BJ (cell line): ENCODE measurements around the gene SF3A2. TPM values are rescaled to one million over a fixed set of nuclear protein-coding genes. Genes with fewer than 3 reads are reported as not detected.
A peak's percentile ranks its signal among the peaks of the same experiment; 100 is the strongest.

Experiments used
- CTCF ChIA-PET: fragments of 350-600 bp; formaldehyde crosslinking; extraction: SDS; loops from one replicate; lab custom pipeline; 2021; ENCODE audit warnings: antibody characterized with exemption, inconsistent platforms; lab: Yijun Ruan, JAX
- POLR2A ChIA-PET: fragments of 300-600 bp; sonication (Branson Sonifier 250); formaldehyde crosslinking; extraction: SDS; loops from one replicate; lab custom pipeline; 2021; ENCODE audit warnings: antibody characterized with exemption; lab: Charles Lee
- DNase-seq: peaks from one replicate; pipeline ENCODE4 v3.0.0-alpha.2; 2011; ENCODE audit warnings: low read depth
- H3K27me3 ChIP-seq: 2 replicates; pipeline ENCODE4 v1.6.0; 2011; ENCODE audit warnings: low read length; ENCODE audit not compliant: control insufficient read depth, insufficient read depth
- H3K36me3 ChIP-seq: 2 replicates; pipeline ENCODE4 v1.5.1; 2011; ENCODE audit warnings: low read length; ENCODE audit not compliant: control insufficient read depth, insufficient read depth
- H3K4me3 ChIP-seq: 2 replicates; pipeline ENCODE4 v1.5.1; 2011; ENCODE audit warnings: low read depth, mild to moderate bottlenecking, control low read depth, low read length
- polyA plus RNA-seq: library from polyadenylated mRNA; depleted of rRNA; stranded (reverse); fragments of >200 nt; gene quantifications from 2 replicates; pipeline ENCODE4 v1.2.3, GENCODE V29; 2011
- TF ChIP-seq, protein P1 (sequence below): IDR thresholded peaks from 2 replicates; pipeline ENCODE4 v1.5.1; 2011; ENCODE audit warnings: low read depth, mild to moderate bottlenecking, control low read depth, inconsistent platforms, low read length, moderate library complexity; ENCODE audit not compliant: insufficient read depth

The SF3A2 gene
- polyA plus RNA-seq, 1 experiment, result 12.2 TPM

DNA sequence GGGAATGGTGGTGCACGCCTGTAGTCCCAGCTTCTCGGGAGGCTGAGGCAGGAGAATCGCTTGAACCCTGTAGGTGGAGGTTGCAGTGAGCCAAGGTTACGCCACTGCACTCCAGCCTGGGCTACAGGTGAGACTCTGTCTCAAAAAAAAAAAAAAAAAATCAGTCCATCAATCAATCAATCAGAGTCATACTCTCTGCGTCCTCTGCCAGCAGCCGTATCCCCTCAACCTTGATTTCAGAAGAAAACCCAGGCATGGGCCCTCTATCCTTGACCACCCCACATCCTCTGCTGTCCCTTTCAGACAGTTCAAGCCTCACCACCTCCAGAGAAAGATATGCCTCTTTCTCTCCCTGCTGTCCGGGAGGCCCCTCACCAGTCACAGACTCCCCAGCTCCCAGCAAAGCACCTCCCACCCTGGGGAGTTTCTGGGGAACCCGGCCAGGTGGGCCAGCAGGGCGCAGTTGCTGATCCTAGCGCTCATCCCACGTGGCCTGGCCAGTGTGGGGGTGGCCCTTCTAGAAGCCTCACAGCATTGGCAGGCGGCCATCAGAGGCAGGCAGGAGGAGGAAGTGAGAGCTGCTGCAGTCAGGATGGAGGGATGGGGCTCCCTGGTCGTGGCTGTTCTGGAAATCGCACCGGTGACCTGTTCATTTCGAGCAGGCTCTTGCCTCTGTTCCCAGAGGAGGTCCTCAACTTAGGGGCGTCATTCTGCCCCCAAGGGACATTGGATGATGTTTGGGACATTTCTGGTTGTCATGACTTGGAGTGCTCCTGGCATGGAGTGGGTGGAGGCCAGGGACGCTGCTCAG lies 29.8 kb downstream of the SF3A2 start:
- CTCF ChIA-PET, result interaction anchor here (0.7 kb wide), 1 partner anchor 21 kb away, joined by 5 read pairs; no protein-coding TSS in a partner anchor
- H3K4me3 ChIP-seq, result no peak overlapping the region
- TF ChIP-seq, protein P1, sequence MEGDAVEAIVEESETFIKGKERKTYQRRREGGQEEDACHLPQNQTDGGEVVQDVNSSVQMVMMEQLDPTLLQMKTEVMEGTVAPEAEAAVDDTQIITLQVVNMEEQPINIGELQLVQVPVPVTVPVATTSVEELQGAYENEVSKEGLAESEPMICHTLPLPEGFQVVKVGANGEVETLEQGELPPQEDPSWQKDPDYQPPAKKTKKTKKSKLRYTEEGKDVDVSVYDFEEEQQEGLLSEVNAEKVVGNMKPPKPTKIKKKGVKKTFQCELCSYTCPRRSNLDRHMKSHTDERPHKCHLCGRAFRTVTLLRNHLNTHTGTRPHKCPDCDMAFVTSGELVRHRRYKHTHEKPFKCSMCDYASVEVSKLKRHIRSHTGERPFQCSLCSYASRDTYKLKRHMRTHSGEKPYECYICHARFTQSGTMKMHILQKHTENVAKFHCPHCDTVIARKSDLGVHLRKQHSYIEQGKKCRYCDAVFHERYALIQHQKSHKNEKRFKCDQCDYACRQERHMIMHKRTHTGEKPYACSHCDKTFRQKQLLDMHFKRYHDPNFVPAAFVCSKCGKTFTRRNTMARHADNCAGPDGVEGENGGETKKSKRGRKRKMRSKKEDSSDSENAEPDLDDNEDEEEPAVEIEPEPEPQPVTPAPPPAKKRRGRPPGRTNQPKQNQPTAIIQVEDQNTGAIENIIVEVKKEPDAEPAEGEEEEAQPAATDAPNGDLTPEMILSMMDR, result no peak

DNA sequence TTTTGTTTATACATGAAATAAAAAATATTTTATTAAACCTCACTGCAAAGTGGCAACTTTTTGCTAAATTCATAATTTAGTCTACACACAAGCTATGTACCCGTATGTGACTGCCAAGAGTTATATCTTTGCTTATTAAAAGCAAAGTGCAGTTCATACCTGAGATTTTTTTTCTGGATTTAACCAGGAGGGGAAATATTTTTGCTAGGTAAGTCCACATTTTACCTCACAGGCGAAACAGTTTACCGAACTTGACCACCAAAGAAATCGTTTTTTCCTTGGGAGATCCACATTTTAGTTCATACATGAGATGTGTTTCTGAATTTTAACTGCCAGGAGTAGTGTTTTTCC lies 31.8 kb downstream of the SF3A2 start:
- H3K4me3 ChIP-seq, result no peak overlapping the region
- H3K27me3 ChIP-seq, result no peaks in the 10 kb centered on the region
- TF ChIP-seq, protein P1, result no peak
- POLR2A ChIA-PET, result interaction anchor here (1.0 kb wide), 1 partner anchor 9 kb away, joined by 4 read pairs; no protein-coding TSS in a partner anchor
- CTCF ChIA-PET, result no interaction called here
- H3K36me3 ChIP-seq, result peaks cover 11% of the 10 kb centered on the region
- no peak for DNase-seq

More for the DNA sequence above, 29.8 kb downstream of the SF3A2 start:
- POLR2A ChIA-PET, result interaction anchor here (0.5 kb wide), 1 partner anchor 8 kb away, joined by 6 read pairs; no protein-coding TSS in a partner anchor
- DNase-seq, result no peak
- Histone ChIP-seq H3K27me3 (no peaks in the 10 kb centered on the region), H3K36me3 (peaks cover under 1% of the 10 kb centered on the region; the same call in 1 of the 2 replicates)

DNA sequence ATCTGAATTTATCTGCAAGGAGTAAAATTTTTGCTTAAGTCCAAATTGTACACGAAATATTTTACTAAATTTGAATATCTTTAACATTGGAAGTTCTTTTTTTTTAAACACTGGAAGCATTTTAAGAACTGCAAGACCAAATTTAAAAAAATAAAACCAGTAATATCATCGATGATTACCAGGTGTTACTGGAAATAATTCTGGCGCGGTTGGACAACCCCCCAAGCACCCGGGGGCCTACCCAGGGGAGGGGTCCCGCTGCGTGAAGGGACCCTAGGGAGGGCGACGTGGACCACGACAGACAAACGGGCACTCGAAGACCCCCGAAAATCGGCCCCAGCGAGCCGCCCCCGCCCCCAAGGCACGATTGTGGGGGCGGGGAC lies 32.2 kb downstream of the SF3A2 start:
- H3K4me3 ChIP-seq, result peak overlapping the region; percentile 70
- no peak for DNase-seq
- ChIA-PET CTCF (no interaction called here), POLR2A (interaction anchor here (1.0 kb wide), 1 partner anchor 8 kb away, joined by 4 read pairs; no protein-coding TSS in a partner anchor)
- TF ChIP-seq, protein P1, result no peak
- H3K27me3 ChIP-seq, result no peaks in the 10 kb centered on the region
- peaks cover 12% of the 10 kb centered on the region for H3K36me3 ChIP-seq

DNA sequence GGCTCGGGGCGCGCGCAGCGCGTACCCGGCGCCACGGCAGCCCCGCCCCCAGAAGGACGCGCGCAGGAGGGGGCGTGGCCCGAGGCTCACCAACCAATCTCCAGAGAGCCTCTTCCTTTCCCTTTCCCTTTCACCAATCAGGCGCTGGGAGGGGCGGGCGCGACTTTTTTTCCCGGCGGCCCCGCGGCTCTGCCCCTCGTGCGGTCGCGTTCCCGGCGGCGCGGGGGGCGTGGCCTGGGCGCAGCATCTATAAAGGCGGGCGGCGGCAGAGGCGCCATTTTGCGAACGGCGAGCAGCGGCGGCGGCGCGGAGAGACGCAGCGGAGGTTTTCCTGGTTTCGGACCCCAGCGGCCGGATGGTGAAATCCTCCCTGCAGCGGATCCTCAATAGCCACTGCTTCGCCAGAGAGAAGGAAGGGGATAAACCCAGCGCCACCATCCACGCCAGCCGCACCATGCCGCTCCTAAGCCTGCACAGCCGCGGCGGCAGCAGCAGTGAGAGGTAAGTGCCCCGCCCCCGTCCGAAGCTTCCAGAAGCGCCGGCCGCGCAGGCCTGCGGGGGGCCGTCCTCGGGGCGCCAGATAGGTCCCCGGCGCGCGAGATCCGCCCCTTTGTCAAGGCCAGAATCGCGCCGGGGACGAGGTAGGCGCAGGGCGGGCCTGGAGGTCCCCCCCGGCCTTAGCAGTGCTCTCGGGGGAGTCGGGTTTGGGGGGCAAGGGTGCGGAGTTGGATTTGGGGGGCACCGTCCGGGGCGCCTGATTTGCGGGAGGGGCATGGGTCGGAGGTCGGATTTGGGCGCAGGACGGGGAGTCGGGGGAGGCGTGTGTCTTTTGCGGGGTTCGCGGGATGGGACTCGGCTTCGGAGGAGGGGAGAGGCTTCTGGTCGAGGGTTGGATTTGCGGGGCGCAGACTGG lies 32.9 kb downstream of the SF3A2 start:
- peak; percentile 66 for DNase-seq
- H3K27me3 ChIP-seq, result no peaks in the 10 kb centered on the region
- TF ChIP-seq, protein P1, result no peak
- POLR2A ChIA-PET, result interaction anchor here (1.0 kb wide), 1 partner anchor 31 kb away, joined by 3 read pairs; no protein-coding TSS in a partner anchor
- H3K36me3 ChIP-seq, result peaks cover 15% of the 10 kb centered on the region
- H3K4me3 ChIP-seq, result peak overlapping the region; percentile 99
- CTCF ChIA-PET, result interaction anchor here (1.2 kb wide), 1 partner anchor 16 kb away, joined by 3 read pairs; no protein-coding TSS in a partner anchor
